OCI-LY3 (cell line): ENCODE results near the gene SLC25A13.

ENCODE experiments used
- EZH2phosphoT487 ChIP-seq: fragments of 200-600 bp; shearing (Covaris generic); IDR thresholded peaks from 2 replicates; pipeline ENCODE4 v1.6.1; 2018; ENCODE audit warnings: antibody characterized with exemption, mixed run types, low read depth
- TF ChIP-seq, protein P1 (sequence below): fragments of 200-600, 300-600 bp; sonication (generic); IDR thresholded peaks from 2 replicates; pipeline ENCODE4 v1.5.1; 2014; ENCODE audit warnings: antibody characterized with exemption, low read length, low read depth

DNA sequence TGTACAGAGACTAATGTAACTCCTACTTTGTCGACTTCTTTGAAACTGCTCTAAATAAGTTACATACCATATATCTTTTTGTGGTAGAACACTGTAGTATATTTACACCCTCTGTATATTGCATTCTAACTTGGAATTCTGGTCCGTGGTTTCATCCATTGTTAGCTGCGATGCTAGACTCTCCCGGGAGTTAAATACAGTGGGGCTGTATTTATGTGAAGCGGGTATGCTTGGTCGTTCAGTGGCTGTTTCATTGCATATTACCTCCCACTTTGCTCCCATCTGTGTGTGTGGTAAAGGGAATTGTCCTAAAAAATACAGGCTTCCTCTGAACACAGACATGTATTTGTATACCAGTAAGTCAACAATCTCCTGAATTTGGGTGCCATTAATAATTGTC, 231.1 kb downstream of the SLC25A13 start:
- TF ChIP-seq, protein P1, sequence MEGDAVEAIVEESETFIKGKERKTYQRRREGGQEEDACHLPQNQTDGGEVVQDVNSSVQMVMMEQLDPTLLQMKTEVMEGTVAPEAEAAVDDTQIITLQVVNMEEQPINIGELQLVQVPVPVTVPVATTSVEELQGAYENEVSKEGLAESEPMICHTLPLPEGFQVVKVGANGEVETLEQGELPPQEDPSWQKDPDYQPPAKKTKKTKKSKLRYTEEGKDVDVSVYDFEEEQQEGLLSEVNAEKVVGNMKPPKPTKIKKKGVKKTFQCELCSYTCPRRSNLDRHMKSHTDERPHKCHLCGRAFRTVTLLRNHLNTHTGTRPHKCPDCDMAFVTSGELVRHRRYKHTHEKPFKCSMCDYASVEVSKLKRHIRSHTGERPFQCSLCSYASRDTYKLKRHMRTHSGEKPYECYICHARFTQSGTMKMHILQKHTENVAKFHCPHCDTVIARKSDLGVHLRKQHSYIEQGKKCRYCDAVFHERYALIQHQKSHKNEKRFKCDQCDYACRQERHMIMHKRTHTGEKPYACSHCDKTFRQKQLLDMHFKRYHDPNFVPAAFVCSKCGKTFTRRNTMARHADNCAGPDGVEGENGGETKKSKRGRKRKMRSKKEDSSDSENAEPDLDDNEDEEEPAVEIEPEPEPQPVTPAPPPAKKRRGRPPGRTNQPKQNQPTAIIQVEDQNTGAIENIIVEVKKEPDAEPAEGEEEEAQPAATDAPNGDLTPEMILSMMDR, result no peak
- no peak for TF ChIP-seq EZH2phosphoT487
